Hepatic stellate cell (primary cell): ENCODE measurements around the gene SMARCA1.

ENCODE experiments used
- DNase-seq: peaks from one replicate; pipeline ENCODE4 v3.0.0; 2011; ENCODE audit warnings: low spot score

Gene SMARCA1

DNA sequence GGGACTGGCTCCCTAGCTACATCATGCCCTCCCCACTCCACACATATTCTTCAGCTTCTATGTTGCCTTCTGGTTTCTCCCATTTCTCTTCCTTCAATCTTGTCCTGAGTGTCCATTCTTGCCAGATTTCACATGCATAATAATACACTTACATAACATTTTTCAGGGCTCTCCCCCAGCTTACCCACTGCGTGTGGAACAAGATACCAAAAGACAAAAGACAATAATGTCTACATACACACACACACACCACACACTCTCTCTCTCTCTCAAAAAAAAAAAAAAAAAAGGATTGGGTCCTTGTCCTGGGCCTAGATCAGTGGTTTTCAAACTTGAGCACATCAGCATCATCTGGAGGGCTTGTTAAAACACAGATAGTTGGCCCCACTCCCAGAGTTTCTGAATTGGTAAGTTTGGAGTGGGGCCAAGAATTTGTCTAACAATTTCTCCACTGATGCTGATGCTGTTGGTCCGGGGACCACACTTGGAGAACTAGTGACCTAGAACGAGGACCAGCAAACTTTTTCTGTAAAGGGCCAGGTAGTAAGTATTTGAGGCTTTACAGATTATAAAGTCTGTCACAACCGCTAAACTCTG lies 6.5 kb upstream of the SMARCA1 start:
- DNase-seq: no peak

DNA sequence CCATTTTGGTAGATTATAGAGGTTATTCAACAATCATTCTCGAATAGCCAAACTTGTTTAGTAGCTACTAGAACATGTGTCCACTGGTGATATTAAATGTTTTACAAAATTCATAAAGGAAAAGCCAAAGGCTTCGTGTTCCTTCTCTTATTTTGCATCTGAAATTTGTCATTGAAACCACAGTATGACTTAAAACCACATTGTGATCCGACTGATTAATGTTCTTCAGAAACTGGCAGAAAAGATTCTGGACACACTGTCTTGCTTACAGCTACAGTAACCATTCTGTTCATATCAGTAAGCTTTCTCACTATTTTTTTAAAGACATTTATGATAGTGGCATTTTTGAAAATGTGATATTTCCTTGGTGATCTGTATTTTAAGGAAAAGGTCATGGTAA lies 2.6 kb upstream of the SMARCA1 start:
- no peak for DNase-seq

DNA sequence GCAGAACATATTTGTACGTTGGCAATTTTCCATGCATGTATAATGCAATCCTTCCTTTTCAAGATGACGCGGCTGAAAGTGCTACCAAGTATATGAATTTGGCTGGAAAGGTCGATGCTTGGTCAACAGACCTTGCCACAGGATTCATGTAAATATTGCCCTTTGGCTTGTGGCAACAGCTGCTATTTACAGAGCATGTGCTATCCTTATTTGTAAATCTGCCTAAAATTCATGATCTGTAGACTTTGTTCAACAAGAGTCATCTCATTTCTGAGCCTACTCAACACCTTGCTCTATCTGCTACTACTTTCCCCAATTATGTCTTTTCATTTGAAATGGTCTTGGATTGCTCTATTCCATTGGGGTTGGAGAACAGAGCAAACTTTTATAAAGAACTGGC lies 1.9 kb upstream of the SMARCA1 start:
- no peak for DNase-seq

DNA sequence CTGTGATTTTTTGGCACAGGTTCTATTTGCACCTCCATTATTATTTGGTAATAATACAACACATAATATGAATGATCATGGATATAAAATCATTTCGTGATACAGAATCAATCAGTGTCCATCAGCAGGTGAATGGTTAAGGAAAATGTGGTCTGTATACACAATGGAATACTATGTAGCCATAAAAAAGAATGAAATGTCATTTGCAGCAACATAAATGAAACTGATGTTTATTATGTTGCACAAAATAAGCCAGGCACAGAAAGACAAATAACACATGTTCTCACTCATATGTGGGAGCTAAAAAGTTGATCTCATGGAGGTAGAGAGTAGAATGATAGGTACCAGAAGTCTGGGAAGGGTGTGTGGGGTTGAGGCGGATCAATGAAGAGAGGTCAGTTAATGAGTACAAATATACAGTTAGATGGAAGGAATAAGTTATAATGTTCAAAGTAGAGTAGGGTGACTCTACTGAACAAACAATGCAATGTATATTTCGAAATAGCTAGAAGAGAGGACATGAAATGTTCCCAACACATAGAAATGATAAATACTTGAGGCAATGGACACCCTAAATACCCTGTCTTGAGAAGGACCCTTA lies 1.1 kb upstream of the SMARCA1 start:
- DNase-seq: no peak

DNA sequence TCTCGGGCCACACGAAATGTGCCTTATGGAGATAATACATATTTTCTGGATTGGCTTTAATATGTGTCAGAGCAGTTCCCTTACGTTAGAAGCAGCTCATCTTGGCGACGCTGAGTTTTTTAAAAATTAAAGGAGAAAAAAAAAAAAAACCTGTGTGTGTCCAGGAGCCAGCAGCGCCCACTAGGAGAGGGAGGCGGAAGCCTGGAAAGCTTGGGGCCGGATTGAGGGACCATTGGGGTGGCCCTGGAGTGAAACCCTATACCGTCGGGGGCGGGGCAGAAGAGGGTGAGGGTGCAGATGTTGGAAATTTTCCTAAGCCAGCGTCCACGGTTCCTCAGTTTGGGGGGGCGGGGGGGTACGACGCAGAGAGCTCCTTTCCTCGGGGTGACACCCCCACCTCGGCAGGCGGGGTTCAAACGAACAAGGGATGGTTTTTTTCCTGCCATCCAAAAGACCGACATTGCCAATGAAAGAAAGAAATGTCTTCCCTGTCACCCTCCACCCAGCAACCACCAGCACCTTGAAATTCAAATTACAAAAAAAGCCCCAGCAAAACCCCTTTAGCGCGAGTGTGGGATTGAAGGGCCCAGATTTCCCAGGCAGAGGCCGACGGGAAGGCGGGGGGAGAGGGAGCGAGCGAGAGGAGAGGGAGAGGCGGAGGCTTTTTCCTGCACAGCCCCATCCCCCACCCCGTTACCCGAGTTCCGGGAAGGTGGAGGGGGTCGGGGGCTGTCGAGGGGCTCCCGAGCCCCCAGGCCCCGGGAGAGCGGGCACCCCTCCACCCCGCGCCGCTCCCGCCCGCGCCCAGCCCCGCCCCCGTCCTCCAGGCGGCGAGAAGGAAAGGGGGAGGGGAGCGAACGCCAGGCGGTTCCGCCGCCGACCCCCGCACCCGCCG lies 859 bp downstream of the SMARCA1 start:
- DNase-seq: peak; percentile 44

DNA sequence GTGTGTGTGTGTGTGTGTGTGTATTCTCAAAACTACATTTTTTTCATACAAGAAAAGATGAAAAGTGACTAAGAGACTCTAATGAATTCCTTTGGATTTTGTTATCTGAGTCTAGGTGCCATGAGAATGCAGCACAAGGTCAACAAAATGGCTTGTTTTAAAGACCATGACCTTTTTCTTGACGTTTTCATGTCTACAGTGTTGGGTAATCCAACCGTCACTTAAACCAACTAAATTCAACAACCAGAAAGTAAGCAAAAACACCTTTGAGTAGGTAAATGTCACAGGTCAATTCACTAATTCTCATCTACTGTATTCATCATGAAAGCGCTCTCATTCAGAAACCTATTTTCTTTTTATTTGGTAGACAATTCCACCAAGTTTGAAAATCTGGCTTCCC lies 3.1 kb downstream of the SMARCA1 start:
- DNase-seq: no peak

DNA sequence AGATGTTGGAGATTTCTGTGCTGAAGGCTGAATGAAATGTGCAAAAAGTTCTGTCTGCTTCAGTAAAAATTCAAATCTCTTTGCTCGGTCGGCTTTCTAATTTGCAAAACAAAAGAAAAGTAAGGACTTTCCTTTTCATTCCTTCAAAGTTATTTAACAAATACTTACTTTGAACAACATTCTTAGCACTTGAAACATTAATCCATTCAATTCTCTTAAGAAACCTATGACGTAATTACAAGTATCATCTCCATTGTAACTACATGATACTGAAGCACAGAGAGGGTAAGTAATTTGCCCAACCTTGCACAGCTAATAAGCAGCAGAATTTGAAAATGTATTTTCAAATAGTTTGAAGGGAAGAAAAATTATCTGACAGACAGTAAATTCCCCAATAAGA lies 6.9 kb downstream of the SMARCA1 start:
- no peak for DNase-seq

DNA sequence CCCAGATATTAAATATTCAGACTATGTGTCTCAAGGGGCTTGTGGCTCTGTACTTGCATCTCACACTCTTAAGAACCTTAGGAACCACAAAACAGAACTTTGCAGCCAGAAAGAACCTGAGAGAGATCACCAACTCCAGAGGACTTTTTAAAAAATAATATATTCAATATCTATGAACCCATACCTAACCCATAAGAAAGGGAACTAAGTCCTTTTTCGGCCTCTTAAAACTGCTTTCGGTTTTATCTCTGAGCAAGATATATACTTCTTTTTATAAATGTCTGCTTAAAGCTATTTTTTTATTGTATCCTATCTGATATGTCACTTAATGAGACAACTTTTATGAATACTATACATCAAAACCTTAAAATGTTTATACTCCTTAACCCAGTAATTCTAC lies 10.9 kb downstream of the SMARCA1 start:
- DNase-seq: no peak

DNA sequence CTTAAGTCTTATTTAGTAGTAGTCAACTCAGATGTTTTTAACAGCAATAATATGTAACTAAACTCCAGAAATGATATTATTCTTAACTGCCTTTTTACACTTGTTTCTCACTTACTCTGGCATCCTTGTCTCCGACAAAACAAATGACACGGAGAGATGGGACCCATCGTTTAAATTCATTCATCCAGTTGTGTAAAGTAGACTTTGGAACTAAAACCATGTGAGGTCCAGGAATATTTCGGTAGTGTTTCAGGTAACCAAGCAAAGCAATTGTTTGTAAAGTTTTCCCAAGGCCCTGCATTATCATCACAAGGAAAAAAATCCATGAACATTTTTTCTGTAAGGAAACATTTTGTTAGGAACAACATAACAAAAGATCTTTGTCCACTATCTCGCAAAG lies 11.6 kb downstream of the SMARCA1 start:
- DNase-seq: no peak

DNA sequence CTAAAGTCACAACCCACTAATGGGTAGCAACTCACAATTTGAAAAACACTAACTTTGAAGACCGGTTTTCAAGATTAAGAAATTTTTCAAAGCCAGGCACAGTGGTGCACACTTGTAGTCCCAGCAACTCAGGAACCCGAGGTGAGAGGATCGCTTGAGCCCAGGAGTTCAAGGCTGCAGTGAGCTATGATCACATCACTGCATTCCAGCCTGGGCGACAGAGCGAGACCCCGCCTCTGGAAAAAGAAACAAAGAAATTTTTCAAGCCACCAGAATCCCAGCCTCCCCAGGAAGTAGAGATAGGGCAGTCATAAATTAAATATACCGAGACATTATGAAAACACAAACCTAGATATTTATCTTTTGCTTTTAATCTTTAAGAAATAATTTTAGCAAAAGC lies 13.0 kb downstream of the SMARCA1 start:
- DNase-seq: no peak

DNA sequence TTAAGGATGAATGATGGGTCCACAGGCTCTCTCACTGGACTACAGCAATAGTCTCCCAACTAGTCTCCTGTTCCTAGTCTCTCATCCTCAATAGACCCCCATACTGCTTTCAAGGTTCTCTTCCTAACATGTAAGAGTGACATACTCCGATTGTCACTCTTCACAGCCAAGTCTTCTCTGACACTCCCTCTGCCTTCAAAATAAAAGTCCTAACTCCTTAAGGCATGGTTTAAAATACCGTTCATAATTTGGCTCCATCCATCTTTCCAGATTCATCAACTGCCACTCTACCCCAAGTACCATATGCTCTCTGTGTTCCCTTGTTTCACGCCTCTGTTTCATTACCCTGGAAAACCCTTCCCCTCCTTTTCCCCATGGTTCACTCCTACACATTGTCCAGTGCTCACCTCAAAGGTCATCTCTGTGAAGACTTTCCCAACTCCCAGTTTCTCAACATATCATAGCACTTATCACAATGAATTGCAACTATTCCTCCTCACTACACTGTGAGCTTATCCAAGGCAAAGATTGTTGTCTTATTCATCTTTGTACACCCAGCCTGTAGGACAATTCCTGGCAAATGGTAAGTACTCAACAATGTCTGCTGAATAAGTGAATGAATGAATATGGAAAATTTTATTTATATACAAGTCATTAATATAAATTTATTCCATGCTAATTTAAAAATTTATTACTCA lies 26.0 kb downstream of the SMARCA1 start:
- no peak for DNase-seq

DNA sequence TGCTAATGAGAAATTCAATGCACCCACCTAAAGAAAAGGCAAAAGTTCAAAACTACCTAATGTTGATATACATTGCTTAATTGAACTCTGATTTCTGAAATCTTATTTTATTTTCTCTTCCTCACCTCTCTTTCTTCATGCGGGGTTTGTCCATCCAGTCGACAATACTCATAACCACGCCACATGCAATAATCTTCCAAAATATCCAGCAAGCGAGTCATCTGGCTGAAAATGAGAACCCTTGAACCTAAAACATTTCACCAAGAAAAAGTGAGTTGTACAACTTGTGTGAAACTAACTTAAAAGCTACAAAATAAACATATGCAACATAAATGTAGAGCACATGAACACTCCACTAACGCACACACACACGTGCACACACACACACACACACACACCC lies 26.7 kb downstream of the SMARCA1 start:
- DNase-seq: peak; percentile 6

DNA sequence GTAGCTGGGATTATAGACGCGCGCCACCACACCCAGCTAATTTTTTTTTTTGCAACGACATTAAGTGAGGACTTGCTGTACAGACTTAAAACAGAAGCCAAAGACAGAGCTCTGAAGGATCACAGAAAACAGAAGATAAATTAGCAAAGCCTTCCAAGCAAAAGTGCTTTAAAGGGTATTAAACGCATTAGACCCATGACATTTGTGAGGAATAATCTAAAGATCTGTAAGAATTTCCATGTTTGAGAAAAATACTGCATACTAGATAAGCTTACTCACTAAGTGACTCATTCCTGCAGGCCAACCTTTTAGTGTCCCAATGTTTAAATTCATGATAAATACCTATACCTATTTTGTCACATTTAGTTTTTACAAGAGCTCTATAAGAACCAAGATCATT lies 27.4 kb downstream of the SMARCA1 start:
- DNase-seq: peak; percentile 6

DNA sequence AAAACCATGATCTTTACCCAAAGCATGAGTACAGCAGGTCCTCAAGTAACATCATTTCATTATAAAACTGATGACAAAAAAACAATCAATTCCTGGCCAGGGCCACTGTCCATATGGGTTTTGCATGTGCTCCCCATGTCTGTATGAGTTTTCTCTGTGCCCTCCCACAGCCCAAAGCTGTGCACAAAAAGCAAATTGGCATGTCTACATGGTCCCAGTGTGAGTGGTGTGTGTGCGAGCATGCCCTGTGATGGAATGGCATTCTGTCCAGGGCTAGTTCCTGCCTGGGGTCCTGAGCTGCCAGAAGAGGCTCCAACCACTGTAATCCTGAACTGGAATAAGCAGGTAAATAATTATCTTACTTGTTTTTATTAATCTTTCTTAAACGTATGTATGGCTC lies 28.4 kb downstream of the SMARCA1 start:
- no peak for DNase-seq

DNA sequence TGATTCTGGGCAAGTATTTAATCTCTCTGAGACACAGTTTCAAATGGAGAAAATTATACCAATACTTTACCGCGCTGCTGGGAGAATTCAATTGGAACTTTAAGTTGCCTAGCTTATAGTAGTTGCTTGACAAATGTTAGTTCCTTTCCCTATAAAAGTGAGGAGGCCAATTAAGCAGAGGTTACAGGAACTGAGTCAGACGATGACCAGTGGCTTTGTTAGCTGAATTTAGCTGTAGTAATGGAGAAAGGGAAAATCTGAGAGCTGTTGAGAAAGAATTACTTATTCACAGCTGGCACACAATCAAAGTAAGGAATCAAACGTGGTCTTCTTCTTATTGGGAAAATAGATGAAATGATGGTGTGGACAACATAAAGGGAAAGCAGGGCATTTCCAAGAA lies 29.6 kb downstream of the SMARCA1 start:
- no peak for DNase-seq

DNA sequence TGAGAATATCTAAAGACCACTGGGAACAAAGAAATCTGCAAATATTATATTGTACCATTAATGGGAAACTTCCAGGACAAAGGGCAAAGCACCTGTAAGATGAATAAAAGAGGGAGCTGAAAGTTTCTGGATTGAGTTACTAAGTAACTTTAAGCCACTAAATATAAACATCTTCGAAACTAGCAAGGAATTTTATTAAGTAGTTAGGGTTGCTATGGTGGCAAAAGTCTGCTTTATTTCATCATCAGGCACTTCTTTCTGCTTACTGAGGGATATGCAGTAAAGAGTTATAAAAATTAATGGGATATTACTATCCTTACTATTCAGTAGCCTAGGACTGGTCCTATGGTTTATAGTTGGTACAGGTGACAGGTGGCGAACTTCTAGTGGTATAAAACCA lies 33.0 kb downstream of the SMARCA1 start:
- no peak for DNase-seq

DNA sequence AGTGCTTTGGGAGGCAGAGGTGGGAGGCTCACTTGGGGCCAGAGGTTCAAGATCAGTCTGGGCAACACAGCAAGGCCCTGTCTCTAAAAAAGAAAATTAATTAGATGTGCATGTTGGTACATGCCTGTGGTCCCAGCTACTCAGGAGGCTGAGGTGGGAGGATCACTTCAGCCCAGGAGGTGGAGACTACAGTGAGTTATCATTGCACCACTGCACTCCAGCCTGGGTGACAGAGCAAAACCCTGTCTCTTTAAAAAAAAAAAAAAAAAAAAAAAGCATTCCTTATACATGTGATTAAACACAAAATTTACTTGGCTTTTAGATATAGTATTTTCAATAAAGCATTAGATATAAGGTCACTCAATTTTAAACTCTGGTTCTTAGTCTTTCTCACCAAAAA lies 34.9 kb downstream of the SMARCA1 start:
- DNase-seq: no peak

DNA sequence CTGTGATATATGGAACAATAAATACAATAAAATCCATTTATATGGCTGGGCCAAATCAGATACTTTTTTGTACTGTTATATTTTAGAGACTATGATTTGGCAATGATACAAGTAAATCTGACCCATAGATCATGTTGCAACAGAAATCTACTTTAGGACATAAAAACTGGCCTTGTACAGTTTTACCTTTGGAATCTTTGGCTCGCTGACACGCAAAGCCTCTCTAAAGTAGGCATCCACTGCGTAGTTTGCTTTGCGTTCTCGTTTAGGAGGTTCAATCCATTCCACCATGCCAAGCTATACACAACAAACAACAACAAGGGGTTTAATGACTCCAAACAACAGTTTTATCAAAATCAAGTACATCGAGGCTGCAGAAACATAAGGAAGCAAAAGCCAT lies 42.4 kb downstream of the SMARCA1 start:
- DNase-seq: no peak

DNA sequence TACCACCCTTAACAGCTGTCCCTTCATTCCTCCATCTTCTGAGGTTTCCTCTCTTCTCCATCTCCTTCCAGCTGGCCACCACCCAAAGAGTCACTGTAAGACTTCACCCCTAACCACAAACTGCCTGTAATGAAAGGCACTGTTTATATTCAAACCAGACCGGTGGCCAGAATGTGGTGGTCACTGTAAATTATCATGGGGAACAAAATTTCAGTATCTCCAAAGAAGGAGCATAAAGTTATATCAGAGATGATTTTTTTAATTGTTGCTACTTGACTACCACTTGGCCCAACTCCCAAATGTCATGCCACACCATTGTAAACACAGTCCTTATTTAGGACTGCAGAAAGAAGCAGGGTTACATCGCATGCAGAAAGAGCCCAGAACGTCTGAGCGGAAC lies 44.8 kb downstream of the SMARCA1 start:
- DNase-seq: no peak

DNA sequence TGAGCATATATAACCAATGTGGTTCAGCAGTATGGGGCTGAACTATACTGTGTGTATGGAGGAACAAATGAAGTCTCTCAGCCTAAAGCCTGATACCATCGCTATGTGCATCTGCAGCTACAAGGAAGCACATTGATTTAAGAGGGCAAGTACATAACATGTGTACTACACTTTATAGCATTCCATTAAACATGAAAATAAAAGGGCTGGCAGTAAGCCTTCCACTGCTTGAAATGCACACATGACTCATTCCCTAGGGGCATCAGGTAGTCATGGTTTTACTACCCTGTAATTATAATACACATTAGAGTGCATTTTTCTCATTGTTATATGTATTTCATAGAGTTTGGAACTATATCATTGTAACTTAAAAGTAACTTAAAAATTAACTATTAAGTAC lies 51.2 kb downstream of the SMARCA1 start:
- no peak for DNase-seq

DNA sequence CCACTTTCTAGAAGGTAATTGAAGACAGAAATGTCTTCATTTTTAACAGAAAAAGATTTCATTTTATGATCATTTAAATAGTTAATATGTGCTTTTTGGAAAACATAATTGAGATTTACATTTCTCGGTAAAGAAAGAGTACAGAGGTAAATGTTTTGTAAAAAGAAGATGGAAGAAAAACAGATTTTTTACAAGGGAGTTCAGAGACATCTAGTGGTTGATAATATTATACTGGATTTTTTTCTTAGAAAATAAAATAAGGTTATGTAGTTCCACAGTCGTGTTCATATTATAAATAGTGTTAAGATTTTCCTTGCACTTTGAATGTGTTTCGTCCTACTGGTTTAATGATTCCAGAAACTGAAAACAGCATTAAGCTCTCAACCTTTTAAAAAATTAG lies 60.6 kb downstream of the SMARCA1 start:
- DNase-seq: no peak

DNA sequence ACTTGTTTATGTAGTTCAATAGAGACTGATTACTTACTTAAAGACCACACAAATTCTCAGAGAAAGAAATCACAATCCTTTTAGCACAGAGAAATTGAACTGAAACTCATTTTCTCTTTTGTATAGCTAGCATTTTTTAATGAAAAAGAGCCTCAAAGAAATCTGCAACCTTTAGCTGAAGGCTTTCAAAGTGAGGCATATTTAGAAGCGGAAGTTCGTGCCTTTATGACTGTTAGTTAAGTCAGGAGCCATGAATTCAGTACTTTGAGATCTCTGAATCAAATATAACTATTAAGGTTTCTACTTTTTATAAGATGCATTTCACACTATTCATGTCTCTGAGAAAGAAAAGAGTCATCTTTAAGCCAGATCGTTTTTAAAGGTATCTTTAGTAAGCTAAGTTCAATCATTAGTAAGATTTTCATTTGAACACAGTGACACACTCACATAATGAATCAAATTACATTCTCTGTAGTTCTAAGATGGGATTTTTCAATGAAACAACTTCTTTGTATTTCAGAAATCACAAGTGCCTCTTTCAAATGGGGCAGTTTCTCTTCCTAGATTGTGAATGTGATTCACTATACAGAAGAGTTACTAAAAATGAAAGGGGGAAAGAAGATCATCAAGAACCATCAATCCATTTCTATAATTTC lies 61.4 kb downstream of the SMARCA1 start:
- no peak for DNase-seq
